Measurements from ENCODE around the gene SEC14L5.
"Not testable (repeated sequence)": the region's sequence is repeated elsewhere in the genome, so short reads cannot be mapped to it uniquely, and the experiment has no call there.

GRCh38 chr16:4963527-4963926, 5.4 kb downstream of the SEC14L5 start:
- not testable (repeated sequence) for TF ChIP-seq CTCF, POLR2A (IDR thresholded peaks at IDR 0.05)
